IMR-90 (cell line): ENCODE measurements around the gene RRAGD. TPM values are rescaled to one million over a fixed set of nuclear protein-coding genes. Genes with fewer than 3 reads are reported as not detected.

Source experiments
- ATAC-seq: fragments of 200-7000 bp; cut with Tn5 transposase; 2 replicates; pipeline ENCODE4 v1.9.1; 2020; ENCODE audit warnings: low read depth, mild to moderate bottlenecking, moderate library complexity
- BruUV-seq: library from RNA; stranded (reverse); fragments of 400-500 nt; replicated peaks from 2 replicates; lab custom pipeline; 2021; lab: Mats Ljungman, UMichigan
- CTCF ChIA-PET: fragments of 300-600 bp; formaldehyde crosslinking; extraction: SDS; loops from one replicate; lab custom pipeline; 2021; ENCODE audit warnings: antibody characterized with exemption; lab: Yijun Ruan, JAX
- POLR2A ChIA-PET: fragments of 300-600 bp; sonication (Branson Sonifier 250); formaldehyde crosslinking; loops from one replicate; lab custom pipeline; 2022; ENCODE audit warnings: antibody characterized with exemption; ENCODE audit not compliant: unreplicated experiment; lab: Charles Lee
- DNase-seq: peaks from one replicate; pipeline ENCODE4 v3.0.0; 2013
- H2AFZ ChIP-seq: replicated peaks from 2 replicates; pipeline ENCODE3; 2013; ENCODE audit warnings: low read length, mild to moderate bottlenecking; ENCODE audit not compliant: poor library complexity
- H2AK5ac ChIP-seq: 2 replicates; pipeline ENCODE4 v1.6.1; 2013; ENCODE audit warnings: low read depth, low read length, inconsistent platforms
- H2AK9ac ChIP-seq: replicated peaks from 2 replicates; pipeline ENCODE3; 2013; ENCODE audit warnings: mild to moderate bottlenecking, low read depth, low read length, moderate library complexity; ENCODE audit not compliant: poor library complexity
- H2BK120ac ChIP-seq: 2 replicates; pipeline ENCODE4 v1.6.1; 2013; ENCODE audit warnings: low read depth, low read length, inconsistent platforms
- H2BK15ac ChIP-seq: 3 replicates; pipeline ENCODE4 v1.6.1; 2013; ENCODE audit warnings: low read depth, low read length, inconsistent platforms
- H2BK20ac ChIP-seq: 2 replicates; pipeline ENCODE4 v1.6.1; 2013; ENCODE audit warnings: low read depth, mild to moderate bottlenecking, inconsistent platforms, low read length, moderate library complexity
- H2BK5ac ChIP-seq: 2 replicates; pipeline ENCODE4 v1.6.1; 2013; ENCODE audit warnings: mild to moderate bottlenecking, low read depth, low read length, inconsistent platforms; ENCODE audit not compliant: poor library complexity, severe bottlenecking
- H3K14ac ChIP-seq: replicated peaks from 2 replicates; pipeline ENCODE4 v1.6.1; 2013; ENCODE audit warnings: low read depth, low read length, inconsistent platforms
- H3K18ac ChIP-seq: 2 replicates; pipeline ENCODE4 v1.6.1; 2013; ENCODE audit warnings: low read depth, low read length, control low read depth
- H3K23ac ChIP-seq: 2 replicates; pipeline ENCODE4 v1.6.1; 2013; ENCODE audit warnings: low read depth, low read length, inconsistent platforms
- H3K27ac ChIP-seq: 2 replicates; pipeline ENCODE4 v1.5.1; 2013; ENCODE audit warnings: mild to moderate bottlenecking, control low read depth, low read length; ENCODE audit not compliant: insufficient read depth
- H3K27me3 ChIP-seq: 2 replicates; pipeline ENCODE4 v1.6.1; 2013; ENCODE audit warnings: low read length; ENCODE audit not compliant: control insufficient read depth, insufficient read depth
- H3K36me3 ChIP-seq: 2 replicates; pipeline ENCODE4 v1.6.1; 2013; ENCODE audit warnings: low read length, mixed read lengths; ENCODE audit not compliant: control insufficient read depth, insufficient read depth
- H3K4ac ChIP-seq: 2 replicates; pipeline ENCODE4 v1.6.1; 2013; ENCODE audit warnings: low read depth, low read length, inconsistent platforms
- H3K4me1 ChIP-seq: 2 replicates; pipeline ENCODE4 v1.6.1; 2013; ENCODE audit warnings: low read length, mixed read lengths; ENCODE audit not compliant: control insufficient read depth, insufficient read depth
- H3K4me2 ChIP-seq: 2 replicates; pipeline ENCODE4 v1.6.1; 2013; ENCODE audit warnings: low read depth, mild to moderate bottlenecking, control low read depth, low read length, moderate library complexity
- H3K4me3 ChIP-seq: 2 replicates; pipeline ENCODE4 v1.5.1; 2013; ENCODE audit warnings: low read depth, mild to moderate bottlenecking, control low read depth, low read length, moderate library complexity; ENCODE audit not compliant: insufficient read depth
- H3K56ac ChIP-seq: 2 replicates; pipeline ENCODE4 v1.6.1; 2013; ENCODE audit warnings: low read length, inconsistent platforms; ENCODE audit not compliant: insufficient read depth; ENCODE audit errors: extremely low read depth
- H3K79me1 ChIP-seq, 2 experiments: 2 replicates each; pipeline ENCODE4 v1.6.1; 2013; ENCODE audit warnings: low read length in 2 of 2, inconsistent platforms in 1 of 2, low read depth in 1 of 2
- H3K9ac ChIP-seq: 2 replicates; pipeline ENCODE4 v1.6.1; 2013; ENCODE audit warnings: low read depth, low read length, control low read depth
- H3K9me1 ChIP-seq: 2 replicates; pipeline ENCODE4 v1.6.1; 2013; ENCODE audit warnings: low read length, inconsistent platforms; ENCODE audit not compliant: insufficient read depth
- H3K9me3 ChIP-seq: 2 replicates; pipeline ENCODE4 v1.6.1; 2013; ENCODE audit warnings: low read length; ENCODE audit not compliant: control insufficient read depth, insufficient read depth
- H4K20me1 ChIP-seq: 2 replicates; pipeline ENCODE4 v1.6.1; 2013; ENCODE audit warnings: low read length, inconsistent platforms; ENCODE audit not compliant: insufficient read depth
- H4K5ac ChIP-seq: 2 replicates; pipeline ENCODE4 v1.6.1; 2013; ENCODE audit warnings: mild to moderate bottlenecking, low read depth, low read length, control low read depth
- H4K8ac ChIP-seq, 2 experiments: 2 replicates each; pipeline ENCODE4 v1.6.1; 2013; ENCODE audit warnings: low read depth in 2 of 2, low read length in 2 of 2, control low read depth in 1 of 2, inconsistent platforms in 1 of 2
- H4K91ac ChIP-seq: 2 replicates; pipeline ENCODE4 v1.6.1; 2013; ENCODE audit warnings: low read depth, low read length, inconsistent platforms; ENCODE audit not compliant: insufficient read depth
- BHLHE40 ChIP-seq: fragments of 150-350 bp; IDR thresholded peaks from 2 replicates; pipeline ENCODE4 v1.6.1; 2016; ENCODE audit warnings: mild to moderate bottlenecking, low read depth, low read length
- CEBPB ChIP-seq: IDR thresholded peaks from 2 replicates; pipeline ENCODE4 v1.6.1; 2012; ENCODE audit warnings: low read depth, low read length, improper control_type of control experiment
- CHD1 ChIP-seq: IDR thresholded peaks from 2 replicates; pipeline ENCODE4 v1.6.1; 2012; ENCODE audit warnings: low read depth, low read length, improper control_type of control experiment
- FOS ChIP-seq: fragments of 150-350 bp; IDR thresholded peaks from 2 replicates; pipeline ENCODE4 v1.6.1; 2016; ENCODE audit warnings: low read depth, low read length
- MAFK ChIP-seq: IDR thresholded peaks from 2 replicates; pipeline ENCODE4 v1.6.1; 2012; ENCODE audit warnings: low read depth, low read length, improper control_type of control experiment
- MAZ ChIP-seq: IDR thresholded peaks from 2 replicates; pipeline ENCODE4 v1.6.1; 2012; ENCODE audit warnings: low read depth, mild to moderate bottlenecking, low read length, improper control_type of control experiment, moderate library complexity, borderline replicate concordance
- MXI1 ChIP-seq: IDR thresholded peaks from 2 replicates; pipeline ENCODE4 v1.6.1; 2012; ENCODE audit warnings: low read depth, mild to moderate bottlenecking, low read length, moderate library complexity, borderline replicate concordance
- NFE2L2 ChIP-seq: fragments of 150-350 bp; IDR thresholded peaks from 2 replicates; pipeline ENCODE4 v1.6.1; 2016; ENCODE audit warnings: low read depth, mild to moderate bottlenecking, low read length
- POLR2A ChIP-seq: IDR thresholded peaks from 2 replicates; pipeline ENCODE4 v1.6.1; 2012; ENCODE audit warnings: mild to moderate bottlenecking, low read depth, low read length
- RAD21 ChIP-seq: IDR thresholded peaks from 2 replicates; pipeline ENCODE4 v1.6.1; 2012; ENCODE audit warnings: low read length, improper control_type of control experiment
- RFX5 ChIP-seq: IDR thresholded peaks from 2 replicates; pipeline ENCODE4 v1.8.0; 2012; ENCODE audit warnings: low read depth, mild to moderate bottlenecking, low read length, moderate library complexity
- WGBS, 2 experiments: methylation state at CpG; one replicate each; pipeline versions ENCODE4 v1.1.5 to v1.1.7; 2013; ENCODE audit warnings: missing lambda C conversion rate in 2 of 2; ENCODE audit not compliant: insufficient read length in 1 of 2; ENCODE audit errors: extremely low coverage in 2 of 2; 5-methylcytosine and 5-hydroxymethylcytosine counted together
- dilution Hi-C: fragments of 300-500 bp; cut with HindIII; formaldehyde crosslinking; loops from one replicate; pipeline ENCODE4 v1.14.3; 2018; ENCODE audit warnings: low sequenced_read_pairs; ENCODE audit not compliant: unreplicated experiment
- in situ Hi-C: fragments of 300-500 bp; cut with MboI; formaldehyde crosslinking; loops from 3 replicates; pipeline ENCODE4 v1.14.3; 2019; ENCODE audit warnings: low sequenced_read_pairs, inconsistent platforms, mixed read lengths
- intact Hi-C: fragments of 100-400 bp; cut with micrococcal nuclease; formaldehyde crosslinking; loops from 2 replicates; pipeline ENCODE4 v1.10.0; 2022
- polyA plus RNA-seq, 3 experiments: library from polyadenylated mRNA; depleted of rRNA; stranded (reverse); fragments of >200 nt; gene quantifications; 2 replicates each; pipeline ENCODE4 v1.2.3, GENCODE V29; 2012; ENCODE audit warnings: low replicate concordance in 1 of 3
- total RNA-seq: library from RNA; depleted of rRNA; stranded (reverse); fragments of >200 nt; gene quantifications from 2 replicates; pipeline ENCODE4 v1.2.3, GENCODE V29; 2012
- TF ChIP-seq, protein P1 (sequence below): conservative IDR thresholded peaks from 2 replicates; pipeline ENCODE4 v1.5.1; 2012; ENCODE audit warnings: mild to moderate bottlenecking, low read depth, low read length, improper control_type of control experiment
- TF ChIP-seq, protein P2 (sequence below): fragments of 150-350 bp; IDR thresholded peaks from 2 replicates; pipeline ENCODE4 v1.6.1; 2017; ENCODE audit warnings: mild to moderate bottlenecking, antibody characterized with exemption, low read length, low read depth

Gene RRAGD
- total and polyA plus RNA-seq, 2 of the 4 experiments (the other 2 are of a cell fraction) = not detected

DNA sequence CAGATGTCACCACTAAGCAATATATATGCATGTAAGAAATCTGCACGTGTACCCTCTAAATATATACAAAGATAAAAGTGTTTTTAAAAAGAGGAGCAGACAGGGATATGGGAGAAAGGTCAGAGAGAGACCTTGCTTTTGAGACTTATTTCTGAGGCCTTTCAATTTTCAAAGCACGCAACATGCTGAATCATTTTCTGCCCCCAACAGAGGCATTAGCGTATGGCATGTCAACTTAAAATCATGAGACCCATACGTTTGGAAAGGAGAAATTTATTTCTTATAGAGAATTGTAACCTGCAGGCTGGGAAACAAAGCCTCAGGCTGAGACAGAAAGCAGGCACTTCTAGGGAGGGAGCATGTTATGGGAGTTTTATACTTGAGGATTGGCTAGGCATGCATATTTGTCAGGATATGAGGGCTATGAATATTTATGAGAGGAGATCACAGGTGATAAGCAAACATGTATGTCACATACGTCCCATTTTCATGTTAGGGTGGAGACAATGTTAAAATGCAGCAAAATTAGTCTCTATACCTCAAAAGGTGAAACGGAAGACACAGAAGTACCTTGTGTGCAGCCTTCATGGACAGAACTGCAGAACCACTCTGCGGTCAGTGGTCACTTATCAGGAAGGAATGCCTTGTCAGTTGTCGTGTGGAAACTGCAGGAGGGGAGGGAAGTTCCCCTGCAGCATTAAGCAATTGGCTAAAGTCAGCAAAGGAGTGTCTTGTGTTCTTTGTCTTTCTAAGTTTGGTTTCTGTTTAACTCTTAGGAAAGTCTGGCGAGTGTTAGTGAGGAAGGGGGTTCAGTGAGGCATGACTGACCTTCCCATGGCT is 90.7 kb downstream of the RRAGD start:
- ATAC-seq = no peak
- intact Hi-C loops (no loop called here), dilution Hi-C loops (no loop called here)

More for the DNA sequence above, 90.7 kb downstream of the RRAGD start:
- no peak overlapping the region for H2BK120ac ChIP-seq
- H2AK5ac ChIP-seq = no peak overlapping the region
- H2BK15ac ChIP-seq = no peak overlapping the region
- H4K20me1 ChIP-seq = no peaks in the 10 kb centered on the region
- H2BK20ac ChIP-seq = no peak overlapping the region
- H3K9me3 ChIP-seq = no peaks in the 10 kb centered on the region
- H3K27me3 ChIP-seq = no peaks in the 10 kb centered on the region
- H3K4me2 ChIP-seq = no peak overlapping the region
- no peak overlapping the region for H3K9ac ChIP-seq
- 95% methylated on average over 3 of the region's 9 CpGs; no CpG with 5 or more reads in 1 of the 2 experiments for WGBS, 2 experiments
- H3K79me1 ChIP-seq = no peaks in the 10 kb centered on the region
- no peak overlapping the region for H3K4ac ChIP-seq
- DNase-seq = no peak
- H3K18ac ChIP-seq = no peak overlapping the region
- H3K9me1 ChIP-seq = no peaks in the 10 kb centered on the region
- H3K27ac ChIP-seq = no peak overlapping the region
- no TSS peak for BruUV-seq
- in situ Hi-C loops = no loop called here
- no peak overlapping the region for H2AK9ac ChIP-seq
- POLR2A ChIA-PET = no interaction called here
- H3K23ac ChIP-seq = no peak overlapping the region
- H2AFZ ChIP-seq = no peak overlapping the region
- no peak overlapping the region for H3K14ac ChIP-seq
- no peak overlapping the region for H4K5ac ChIP-seq
- H4K8ac ChIP-seq = no peak overlapping the region
- peaks cover 2% of the 10 kb centered on the region; the same call in 1 of the 2 replicates for H3K36me3 ChIP-seq
- CTCF ChIA-PET = interaction anchor here (0.6 kb wide), 1 partner anchor 85 kb away, joined by 3 read pairs; no protein-coding TSS in a partner anchor
- H3K56ac ChIP-seq = no peak overlapping the region
- H2BK5ac ChIP-seq = no peak overlapping the region
- no peak overlapping the region for H3K4me3 ChIP-seq
- H4K91ac ChIP-seq = no peak overlapping the region
- no peaks in the 10 kb centered on the region for H3K4me1 ChIP-seq
- TF ChIP-seq MAFK = no peak
- TF ChIP-seq BHLHE40 = no peak
- TF ChIP-seq MXI1 = no peak
- no peak for TF ChIP-seq NFE2L2
- TF ChIP-seq, protein P1, sequence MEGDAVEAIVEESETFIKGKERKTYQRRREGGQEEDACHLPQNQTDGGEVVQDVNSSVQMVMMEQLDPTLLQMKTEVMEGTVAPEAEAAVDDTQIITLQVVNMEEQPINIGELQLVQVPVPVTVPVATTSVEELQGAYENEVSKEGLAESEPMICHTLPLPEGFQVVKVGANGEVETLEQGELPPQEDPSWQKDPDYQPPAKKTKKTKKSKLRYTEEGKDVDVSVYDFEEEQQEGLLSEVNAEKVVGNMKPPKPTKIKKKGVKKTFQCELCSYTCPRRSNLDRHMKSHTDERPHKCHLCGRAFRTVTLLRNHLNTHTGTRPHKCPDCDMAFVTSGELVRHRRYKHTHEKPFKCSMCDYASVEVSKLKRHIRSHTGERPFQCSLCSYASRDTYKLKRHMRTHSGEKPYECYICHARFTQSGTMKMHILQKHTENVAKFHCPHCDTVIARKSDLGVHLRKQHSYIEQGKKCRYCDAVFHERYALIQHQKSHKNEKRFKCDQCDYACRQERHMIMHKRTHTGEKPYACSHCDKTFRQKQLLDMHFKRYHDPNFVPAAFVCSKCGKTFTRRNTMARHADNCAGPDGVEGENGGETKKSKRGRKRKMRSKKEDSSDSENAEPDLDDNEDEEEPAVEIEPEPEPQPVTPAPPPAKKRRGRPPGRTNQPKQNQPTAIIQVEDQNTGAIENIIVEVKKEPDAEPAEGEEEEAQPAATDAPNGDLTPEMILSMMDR = no peak
- TF ChIP-seq MAZ = no peak
- TF ChIP-seq RAD21 = no peak
- no peak for TF ChIP-seq RFX5
- no peak for TF ChIP-seq FOS
- TF ChIP-seq CEBPB = no peak
- no peak for TF ChIP-seq POLR2A
- TF ChIP-seq, protein P2, sequence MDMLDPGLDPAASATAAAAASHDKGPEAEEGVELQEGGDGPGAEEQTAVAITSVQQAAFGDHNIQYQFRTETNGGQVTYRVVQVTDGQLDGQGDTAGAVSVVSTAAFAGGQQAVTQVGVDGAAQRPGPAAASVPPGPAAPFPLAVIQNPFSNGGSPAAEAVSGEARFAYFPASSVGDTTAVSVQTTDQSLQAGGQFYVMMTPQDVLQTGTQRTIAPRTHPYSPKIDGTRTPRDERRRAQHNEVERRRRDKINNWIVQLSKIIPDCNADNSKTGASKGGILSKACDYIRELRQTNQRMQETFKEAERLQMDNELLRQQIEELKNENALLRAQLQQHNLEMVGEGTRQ = no peak
- no peak for TF ChIP-seq CHD1
